Stomach smooth muscle (tissue), 2 donors: ENCODE measurements around the gene SLC16A10.
"Not testable (repeated sequence)": the region's sequence is repeated elsewhere in the genome, so short reads cannot be mapped to it uniquely, and the experiment has no call there.

Source experiments
- H3K27ac ChIP-seq: one replicate; pipeline ENCODE4 v1.7.0; 2013; ENCODE audit warnings: mild to moderate bottlenecking, low read length, inconsistent platforms
- H3K27me3 ChIP-seq, 2 donors: one replicate each; pipeline ENCODE4 v1.7.0; 2013; ENCODE audit warnings: low read length in 2 of 2; ENCODE audit not compliant: insufficient read depth in 2 of 2, control insufficient read depth in 1 of 2
- H3K36me3 ChIP-seq, 2 donors: one replicate each; pipeline ENCODE4 v1.7.0; 2013; ENCODE audit warnings: low read length in 2 of 2; ENCODE audit not compliant: control insufficient read depth in 2 of 2, insufficient read depth in 2 of 2
- H3K4me1 ChIP-seq: one replicate; pipeline ENCODE4 v1.7.0; 2013; ENCODE audit warnings: low read length; ENCODE audit not compliant: control insufficient read depth, insufficient read depth
- H3K4me3 ChIP-seq, 2 donors: one replicate each; pipeline ENCODE4 v1.7.0; 2013; ENCODE audit warnings: low read length in 2 of 2
- H3K9ac ChIP-seq, 2 donors: one replicate each; pipeline ENCODE4 v1.7.0; 2013; ENCODE audit warnings: low read length in 2 of 2, mild to moderate bottlenecking in 1 of 2
- H3K9me3 ChIP-seq, 2 donors: one replicate each; pipeline ENCODE4 v1.7.0; 2013; ENCODE audit warnings: low read length in 2 of 2; ENCODE audit not compliant: control insufficient read depth in 2 of 2
- donor health status: healthy.
- donor health status: Pancreatic carcinoma.

Gene SLC16A10

DNA sequence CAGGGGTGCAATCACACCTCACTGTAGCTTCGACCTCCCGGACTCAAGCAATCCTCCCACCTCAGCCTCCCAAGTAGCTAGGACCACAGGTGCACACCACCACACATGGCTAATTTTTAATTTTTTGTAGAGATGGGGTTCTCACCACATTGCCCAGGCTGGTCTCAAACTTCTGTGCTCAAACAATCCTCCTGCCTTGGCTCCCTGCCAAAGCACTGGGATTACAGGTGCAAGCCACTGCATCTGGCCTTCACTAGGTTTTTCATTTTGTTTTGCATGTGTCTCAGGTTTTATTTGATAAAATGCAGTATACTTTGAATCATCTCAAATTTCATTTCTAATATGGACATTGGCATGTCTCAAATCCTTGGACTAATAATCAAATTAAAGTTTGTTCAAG lies 98.7 kb downstream of the SLC16A10 start:
- Histone ChIP-seq H3K27ac (no peak overlapping the region), H3K9ac (no peak overlapping the region), H3K4me3 (no peak overlapping the region), H3K27me3 (no peaks in the 10 kb centered on the region), H3K36me3 (no peaks in the 10 kb centered on the region), H3K9me3 (no peaks in the 10 kb centered on the region), H3K4me1 (no peaks in the 10 kb centered on the region)

DNA sequence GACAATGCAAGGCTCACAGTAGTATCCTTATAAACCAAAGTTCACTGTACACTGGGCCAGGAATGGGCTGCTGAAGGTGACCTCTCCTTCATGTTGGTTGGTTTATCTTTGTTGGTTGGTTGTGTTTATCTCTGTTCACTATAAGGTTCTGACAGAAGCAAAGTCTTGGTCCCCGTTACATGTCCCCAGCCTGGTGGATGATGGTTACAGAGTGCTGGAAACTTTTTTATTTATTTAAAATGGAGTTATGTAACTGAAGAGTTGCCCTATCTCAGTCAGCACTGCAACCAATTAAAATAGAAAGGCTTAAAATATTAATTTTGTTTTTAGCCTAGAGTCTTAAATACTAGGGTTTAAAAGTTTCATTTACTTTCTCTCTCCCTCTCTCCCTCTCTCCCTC lies 100.6 kb downstream of the SLC16A10 start:
- Histone ChIP-seq H3K9me3 (no peaks in the 10 kb centered on the region), H3K27ac (no peak overlapping the region)

DNA sequence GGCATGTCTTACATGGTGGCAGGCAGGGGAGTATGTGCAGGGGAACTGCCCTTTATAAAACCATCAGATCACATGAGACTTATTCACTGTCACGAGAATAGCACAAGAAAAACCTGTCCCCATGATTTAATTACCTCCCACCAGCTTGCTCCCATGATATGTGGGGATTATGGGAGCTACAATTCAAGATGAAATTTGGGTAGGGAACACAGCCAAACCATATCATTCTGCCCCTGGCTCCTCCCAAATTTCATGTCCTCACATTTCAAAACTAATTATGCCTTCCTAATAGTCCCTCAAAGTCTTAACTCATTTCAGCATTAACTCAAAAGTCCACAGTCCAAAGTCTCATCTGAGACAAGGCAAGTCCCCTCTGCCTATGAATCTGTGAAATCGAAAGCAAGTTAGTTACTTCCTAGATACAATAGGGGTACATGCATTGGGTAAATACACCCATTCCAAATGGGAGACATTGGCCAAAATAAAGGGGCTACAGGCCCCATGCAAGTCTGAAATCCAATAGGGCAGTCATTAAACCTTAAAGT lies 102.4 kb downstream of the SLC16A10 start:
- H3K4me1 ChIP-seq, H3K27me3 ChIP-seq, H3K36me3 ChIP-seq, H3K27ac ChIP-seq, H3K9ac ChIP-seq, H3K4me3 ChIP-seq, H3K9me3 ChIP-seq: not testable (repeated sequence)

More for the DNA sequence above, 100.6 kb downstream of the SLC16A10 start:
- Histone ChIP-seq H3K36me3 (no peaks in the 10 kb centered on the region), H3K27me3 (no peaks in the 10 kb centered on the region), H3K9ac (no peak overlapping the region), H3K4me1 (no peaks in the 10 kb centered on the region), H3K4me3 (no peak overlapping the region)

DNA sequence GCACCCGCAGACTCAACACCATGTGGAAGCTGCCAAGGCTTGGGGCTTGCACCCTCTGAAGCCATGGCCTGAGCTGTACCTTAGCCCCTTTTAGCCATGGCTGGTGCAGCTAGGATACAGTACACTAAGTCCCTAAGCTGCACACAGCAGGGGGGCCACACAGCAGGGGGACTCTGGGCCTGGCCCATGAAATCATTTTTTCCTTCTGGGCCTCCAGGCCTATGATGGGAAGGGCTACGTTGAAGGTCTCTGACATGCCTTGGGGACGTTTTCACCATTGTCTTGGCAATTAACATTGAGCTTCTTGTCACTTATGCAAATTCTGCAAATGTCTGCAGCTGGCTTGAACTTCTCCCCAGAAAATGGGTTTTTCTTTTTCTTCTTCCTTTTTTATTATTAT lies 103.3 kb downstream of the SLC16A10 start:
- no peaks in the 10 kb centered on the region for H3K4me1 ChIP-seq
- H3K36me3 ChIP-seq: no peaks in the 10 kb centered on the region

DNA sequence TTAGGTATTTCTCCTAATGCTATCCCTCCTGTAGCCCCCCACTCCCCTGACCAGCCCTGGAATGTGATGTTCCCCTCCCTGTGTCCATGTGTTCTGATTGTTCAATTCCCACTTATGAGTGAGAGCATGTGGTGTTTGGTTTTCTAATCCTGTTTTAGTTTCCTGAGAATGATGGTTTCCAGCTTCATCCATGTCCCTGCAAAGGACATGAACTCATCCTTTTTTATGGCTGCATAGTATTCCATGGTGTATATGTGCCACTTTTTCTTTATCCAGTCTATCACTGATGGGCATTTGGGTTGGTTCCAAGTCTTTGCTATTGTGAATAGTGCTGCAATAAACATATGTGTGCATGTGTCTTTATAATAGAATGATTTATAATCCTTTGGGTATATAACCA lies 103.8 kb downstream of the SLC16A10 start:
- H3K27ac ChIP-seq, H3K4me3 ChIP-seq, H3K4me1 ChIP-seq, H3K9me3 ChIP-seq, H3K9ac ChIP-seq, H3K27me3 ChIP-seq, H3K36me3 ChIP-seq: not testable (repeated sequence)

More for the DNA sequence above, 103.3 kb downstream of the SLC16A10 start:
- H3K9ac ChIP-seq: no peak overlapping the region
- H3K9me3 ChIP-seq: no peaks in the 10 kb centered on the region
- no peaks in the 10 kb centered on the region for H3K27me3 ChIP-seq
- H3K4me3 ChIP-seq: no peak overlapping the region
- H3K27ac ChIP-seq: no peak overlapping the region

DNA sequence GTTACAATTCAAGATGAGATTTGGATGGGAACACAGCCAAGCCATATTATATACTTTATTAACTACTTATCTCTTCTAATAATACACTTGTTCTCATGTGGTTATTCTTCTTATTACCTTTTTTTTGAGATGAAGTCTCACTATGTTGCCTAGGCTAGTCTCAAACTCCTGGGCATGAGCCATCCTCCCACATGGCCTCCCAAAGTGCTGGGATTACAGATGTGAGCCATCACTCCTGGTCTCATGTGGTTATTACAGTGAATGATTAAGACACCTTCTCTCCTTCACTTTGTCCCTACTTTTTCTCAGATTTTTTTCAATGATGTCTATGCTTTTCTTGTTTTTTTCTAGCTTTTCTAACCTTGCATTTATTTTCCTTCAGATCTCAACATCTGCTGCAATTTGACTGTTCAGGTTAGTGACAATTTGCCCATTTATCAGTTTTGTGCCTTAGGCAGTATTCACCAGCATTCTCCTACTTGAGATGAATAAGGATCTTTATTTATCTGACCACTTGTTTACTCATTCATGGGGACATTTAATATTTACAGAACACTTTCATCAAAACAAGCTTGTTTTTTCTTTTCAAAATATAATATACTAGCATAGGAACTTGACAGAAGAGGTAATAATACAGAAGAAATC lies 105.7 kb downstream of the SLC16A10 start:
- Histone ChIP-seq H3K27me3 (no peaks in the 10 kb centered on the region), H3K4me3 (no peak overlapping the region), H3K36me3 (no peaks in the 10 kb centered on the region), H3K27ac (no peak overlapping the region), H3K9me3 (no peaks in the 10 kb centered on the region), H3K9ac (no peak overlapping the region), H3K4me1 (no peaks in the 10 kb centered on the region)

DNA sequence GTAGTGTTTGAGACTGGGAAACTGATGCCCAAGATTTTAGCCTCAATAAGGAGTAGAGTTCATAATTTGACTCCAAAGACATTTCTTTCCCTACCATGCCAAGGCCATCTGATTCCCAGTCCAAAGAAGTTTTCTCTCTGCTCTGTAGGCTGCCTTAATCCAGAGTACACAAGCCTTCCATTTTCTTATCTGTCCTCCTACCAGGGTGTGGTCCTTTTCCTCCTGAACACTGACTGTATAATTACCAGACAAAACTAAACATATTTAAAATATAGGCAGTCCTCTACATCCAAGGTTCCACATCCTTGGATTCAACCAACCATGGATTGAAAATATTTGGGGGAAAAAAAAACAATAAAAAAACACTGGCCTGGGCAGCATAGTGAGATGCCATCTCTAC lies 108.4 kb downstream of the SLC16A10 start:
- Histone ChIP-seq H3K36me3 (no peaks in the 10 kb centered on the region), H3K27ac (no peak overlapping the region), H3K9me3 (no peaks in the 10 kb centered on the region)

DNA sequence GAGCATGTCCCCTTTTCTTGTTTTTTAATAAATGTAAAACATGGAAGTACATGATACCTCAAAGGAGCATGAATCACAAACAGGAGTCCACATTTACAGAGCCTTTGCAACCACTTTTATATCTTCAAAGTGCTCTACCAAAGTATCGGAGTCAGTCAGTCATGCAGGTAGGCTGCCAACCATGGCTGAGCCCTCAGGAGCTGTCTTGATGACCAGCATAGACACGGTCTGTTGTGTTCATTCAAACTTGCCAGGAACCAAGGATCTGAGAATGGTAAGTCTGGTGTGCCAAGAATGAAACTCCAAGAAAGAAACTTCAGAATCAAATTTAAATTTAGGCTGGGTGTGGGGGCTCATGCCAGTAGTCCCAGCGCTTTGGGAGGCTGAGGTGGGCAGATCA lies 111.5 kb downstream of the SLC16A10 start:
- Histone ChIP-seq H3K9me3 (no peaks in the 10 kb centered on the region), H3K4me3 (no peak overlapping the region), H3K4me1 (no peaks in the 10 kb centered on the region)

More for the DNA sequence above, 108.4 kb downstream of the SLC16A10 start:
- H3K9ac ChIP-seq: no peak overlapping the region
- no peaks in the 10 kb centered on the region for H3K27me3 ChIP-seq
- no peak overlapping the region for H3K4me3 ChIP-seq
- no peaks in the 10 kb centered on the region for H3K4me1 ChIP-seq

DNA sequence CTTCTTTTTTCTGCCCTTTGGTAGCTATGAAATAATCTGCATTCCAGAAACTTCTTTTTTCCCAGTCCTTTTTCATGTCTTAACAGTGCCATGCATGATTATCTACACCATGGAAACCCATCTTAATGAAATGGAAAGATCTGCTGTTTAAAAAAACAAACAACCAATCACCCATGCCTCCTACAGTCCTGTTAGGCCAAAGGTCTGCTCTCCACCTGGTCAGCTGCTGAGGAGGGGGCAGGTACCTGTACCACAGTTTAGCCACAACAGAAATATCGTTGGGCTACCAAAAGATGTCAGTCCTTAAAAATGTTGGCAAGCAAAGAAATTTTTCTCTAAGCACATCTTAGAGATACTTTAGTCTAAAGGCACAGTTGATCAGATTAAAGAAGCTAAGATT lies 112.6 kb downstream of the SLC16A10 start:
- H3K4me1 ChIP-seq: no peaks in the 10 kb centered on the region
- H3K9me3 ChIP-seq: no peaks in the 10 kb centered on the region
- no peaks in the 10 kb centered on the region for H3K36me3 ChIP-seq
- H3K27me3 ChIP-seq: no peaks in the 10 kb centered on the region
- H3K9ac ChIP-seq: no peak overlapping the region
- no peak overlapping the region for H3K4me3 ChIP-seq
- H3K27ac ChIP-seq: no peak overlapping the region

More for the DNA sequence above, 111.5 kb downstream of the SLC16A10 start:
- Histone ChIP-seq H3K36me3 (no peaks in the 10 kb centered on the region), H3K27ac (no peak overlapping the region), H3K9ac (no peak overlapping the region), H3K27me3 (no peaks in the 10 kb centered on the region)

DNA sequence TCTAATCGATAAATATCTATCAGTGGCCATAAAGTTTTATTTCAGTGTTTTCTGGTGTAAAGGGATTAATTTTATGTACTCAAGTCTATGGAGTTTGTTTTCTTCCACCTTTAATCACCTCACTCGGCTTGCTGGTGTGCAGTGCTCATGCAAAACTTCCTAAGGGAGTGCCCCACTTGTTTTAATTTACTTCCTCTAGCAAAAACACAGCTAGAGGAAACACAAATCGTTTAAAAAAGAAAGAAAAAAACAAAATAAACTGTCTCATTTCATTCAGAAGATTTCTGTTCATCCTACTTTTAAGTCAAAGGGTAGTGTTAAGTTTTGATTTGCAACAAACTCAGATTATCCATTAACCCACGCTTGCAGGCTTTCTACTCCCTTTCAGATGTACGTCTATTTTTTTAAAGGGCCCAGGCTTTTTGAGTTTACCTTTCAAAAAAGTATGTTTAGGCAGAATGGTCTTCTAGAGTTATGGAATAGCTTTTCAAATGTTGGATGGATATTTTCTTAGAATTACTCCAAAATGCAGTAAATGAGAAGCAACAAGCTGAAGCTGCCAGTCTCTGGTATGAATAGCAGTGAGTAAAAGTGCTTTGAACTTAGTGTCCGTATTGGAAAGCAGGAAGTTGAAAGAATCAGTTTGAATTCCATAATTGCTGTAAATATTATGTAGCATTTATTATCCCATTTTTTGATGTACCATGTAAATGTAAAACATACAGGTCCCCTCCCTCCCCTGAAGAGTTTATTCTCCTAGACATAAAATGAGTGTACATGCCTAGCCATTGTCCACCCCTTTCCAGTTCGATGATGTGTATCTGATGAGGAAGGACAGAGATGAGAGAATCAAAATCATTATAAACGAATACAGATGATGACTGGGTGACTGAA lies 113.3 kb downstream of the SLC16A10 start:
- Histone ChIP-seq H3K36me3 (no peaks in the 10 kb centered on the region), H3K27ac (no peak overlapping the region), H3K4me1 (no peaks in the 10 kb centered on the region), H3K27me3 (no peaks in the 10 kb centered on the region), H3K9ac (no peak overlapping the region), H3K4me3 (no peak overlapping the region), H3K9me3 (no peaks in the 10 kb centered on the region)

DNA sequence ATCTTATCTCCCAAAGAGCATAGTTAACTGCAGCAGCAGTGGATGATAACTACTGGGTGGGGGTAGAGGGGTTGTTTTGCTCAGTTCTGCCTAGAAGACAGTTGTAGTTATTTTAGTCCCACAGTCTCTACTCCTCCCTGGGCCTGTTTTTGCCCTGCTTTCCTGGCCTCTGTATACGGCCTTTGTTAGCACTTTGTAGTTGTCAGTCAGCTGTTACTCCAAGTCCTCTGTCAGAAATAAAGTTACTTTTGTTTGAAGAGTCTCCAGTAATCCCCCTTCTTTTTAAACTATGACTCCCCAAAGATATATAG lies 113.9 kb downstream of the SLC16A10 start:
- Histone ChIP-seq H3K9me3 (no peaks in the 10 kb centered on the region), H3K4me1 (no peaks in the 10 kb centered on the region), H3K9ac (no peak overlapping the region), H3K27ac (no peak overlapping the region), H3K27me3 (no peaks in the 10 kb centered on the region), H3K4me3 (no peak overlapping the region), H3K36me3 (no peaks in the 10 kb centered on the region)
